Stimulated activated CD4-positive, alpha-beta T cell treated with anti-CD3 and anti-CD28 coated beads, Interleukin-4, amount 100 ng/mL, for 1 hour (primary cell): ENCODE results near the gene CAMK1D.
"Not testable (repeated sequence)": the region's sequence is repeated elsewhere in the genome, so short reads cannot be mapped to it uniquely, and the experiment has no call there.

Source experiments
- DNase-seq: peaks from one replicate; pipeline ENCODE4 v3.0.0-alpha.2; 2020

The CAMK1D gene

GRCh38 chr10:12529976-12530375 is 180.6 kb downstream of the CAMK1D start:
- no peak for DNase-seq

- no peak for DNase-seq
Measured at GRCh38 chr10:12531305-12532220, 182.2 kb downstream of the CAMK1D start.

GRCh38 chr10:12533151-12533550 is 183.8 kb downstream of the CAMK1D start:
- no peak for DNase-seq

GRCh38 chr10:12533723-12534122 is 184.4 kb downstream of the CAMK1D start:
- no peak for DNase-seq

GRCh38 chr10:12534824-12535223 is 185.5 kb downstream of the CAMK1D start:
- no peak for DNase-seq

- no peak for DNase-seq
Measured at GRCh38 chr10:12535656-12536055, 186.3 kb downstream of the CAMK1D start.

GRCh38 chr10:12538491-12538995 is 189.2 kb downstream of the CAMK1D start:
- no peak for DNase-seq

- DNase-seq, result no peak
Measured at GRCh38 chr10:12539350-12540164, 190.2 kb downstream of the CAMK1D start.

- DNase-seq, result no peak
Measured at GRCh38 chr10:12540341-12540781, 191.0 kb downstream of the CAMK1D start.

GRCh38 chr10:12541446-12542067 is 192.2 kb downstream of the CAMK1D start:
- no peak for DNase-seq

- DNase-seq, result no peak
Measured at GRCh38 chr10:12542133-12542670, 192.9 kb downstream of the CAMK1D start.

GRCh38 chr10:12543589-12543988 is 194.2 kb downstream of the CAMK1D start:
- no peak for DNase-seq

- not testable (repeated sequence) for DNase-seq
Measured at GRCh38 chr10:12546160-12546802, 196.9 kb downstream of the CAMK1D start.

- no peak for DNase-seq
Measured at GRCh38 chr10:12547301-12547771, 198.0 kb downstream of the CAMK1D start.

GRCh38 chr10:12549297-12549696 is 199.9 kb downstream of the CAMK1D start:
- DNase-seq, result no peak

- no peak for DNase-seq
Measured at GRCh38 chr10:12550994-12551393, 201.6 kb downstream of the CAMK1D start.

- DNase-seq, result no peak
Measured at GRCh38 chr10:12556039-12556438, 206.7 kb downstream of the CAMK1D start.

- DNase-seq, result no peak
Measured at GRCh38 chr10:12559578-12560178, 210.3 kb downstream of the CAMK1D start.

- no peak for DNase-seq
Measured at GRCh38 chr10:12561307-12561706, 212.0 kb downstream of the CAMK1D start.

GRCh38 chr10:12561720-12562119 is 212.4 kb downstream of the CAMK1D start:
- DNase-seq, result no peak

- DNase-seq, result no peak
Measured at GRCh38 chr10:12563489-12563888, 214.1 kb downstream of the CAMK1D start.

GRCh38 chr10:12564173-12564572 is 214.8 kb downstream of the CAMK1D start:
- DNase-seq, result no peak
